ENCODE results near the gene ZFYVE27.
A peak's percentile ranks its signal among the peaks of the same experiment; 100 is the strongest.

ZFYVE27 gene

DNA sequence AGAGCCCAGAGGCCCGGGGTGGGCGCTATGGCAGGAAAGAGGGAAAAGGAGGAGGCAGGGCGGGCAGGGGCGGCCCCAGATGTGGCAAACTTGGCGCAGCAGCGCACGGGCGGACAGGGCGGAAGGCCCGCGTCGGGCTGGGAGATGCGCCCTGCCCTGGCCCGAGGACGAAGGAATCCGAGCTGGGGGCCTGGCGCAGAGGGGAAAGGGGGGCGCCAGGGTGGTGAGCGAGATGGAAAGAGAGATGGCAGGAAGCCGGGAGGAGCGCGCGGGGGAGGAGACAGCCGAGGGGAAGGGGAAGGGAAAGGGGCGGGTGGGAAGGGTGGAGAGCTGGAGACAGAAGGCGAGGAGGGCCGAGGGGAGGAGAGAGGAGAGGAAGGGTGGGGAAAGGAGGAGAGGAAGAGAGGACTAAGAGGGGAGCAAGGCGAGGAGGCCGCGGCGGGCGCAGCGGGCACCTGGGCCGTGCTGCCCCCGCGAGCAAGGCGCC is 23.5 kb upstream of the ZFYVE27 start, which contains the start of gene MARVELD1:
MARVELD1 (plus strand) TSS at position 392 of the 487 bp plus-strand sequence. CDS start 147 bp downstream, outside the sequence.
- Histone ChIP-seq H3K27ac (peak within 1 kb of the TSS; percentile 77), H3K4me2 (ENCODE audit: low read length) (peak within 1 kb of the TSS; percentile 83), H3K27me3 (ENCODE audit: control insufficient read depth, insufficient read depth, low read length) (no peaks in the 10 kb centered on the region), H3K79me2 (no peaks in the 10 kb centered on the region), H3K4me3 (ENCODE audit: low read depth, low read length) (peak within 1 kb of the TSS; percentile 49), H3K9me3 (ENCODE audit: control insufficient read depth, low read length) (no peaks in the 10 kb centered on the region), H3K36me3 (ENCODE audit: control insufficient read depth, insufficient read depth, low read length) (no peaks in the 10 kb centered on the region), H2AFZ (peak within 1 kb of the TSS; percentile 93), H3K9ac (no peak within 1 kb of the TSS), H3K4me1 (no peaks in the 10 kb centered on the region)
- TF ChIP-seq, protein P1, sequence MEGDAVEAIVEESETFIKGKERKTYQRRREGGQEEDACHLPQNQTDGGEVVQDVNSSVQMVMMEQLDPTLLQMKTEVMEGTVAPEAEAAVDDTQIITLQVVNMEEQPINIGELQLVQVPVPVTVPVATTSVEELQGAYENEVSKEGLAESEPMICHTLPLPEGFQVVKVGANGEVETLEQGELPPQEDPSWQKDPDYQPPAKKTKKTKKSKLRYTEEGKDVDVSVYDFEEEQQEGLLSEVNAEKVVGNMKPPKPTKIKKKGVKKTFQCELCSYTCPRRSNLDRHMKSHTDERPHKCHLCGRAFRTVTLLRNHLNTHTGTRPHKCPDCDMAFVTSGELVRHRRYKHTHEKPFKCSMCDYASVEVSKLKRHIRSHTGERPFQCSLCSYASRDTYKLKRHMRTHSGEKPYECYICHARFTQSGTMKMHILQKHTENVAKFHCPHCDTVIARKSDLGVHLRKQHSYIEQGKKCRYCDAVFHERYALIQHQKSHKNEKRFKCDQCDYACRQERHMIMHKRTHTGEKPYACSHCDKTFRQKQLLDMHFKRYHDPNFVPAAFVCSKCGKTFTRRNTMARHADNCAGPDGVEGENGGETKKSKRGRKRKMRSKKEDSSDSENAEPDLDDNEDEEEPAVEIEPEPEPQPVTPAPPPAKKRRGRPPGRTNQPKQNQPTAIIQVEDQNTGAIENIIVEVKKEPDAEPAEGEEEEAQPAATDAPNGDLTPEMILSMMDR (IDR thresholded peaks at IDR 0.05) = no peak

DNA sequence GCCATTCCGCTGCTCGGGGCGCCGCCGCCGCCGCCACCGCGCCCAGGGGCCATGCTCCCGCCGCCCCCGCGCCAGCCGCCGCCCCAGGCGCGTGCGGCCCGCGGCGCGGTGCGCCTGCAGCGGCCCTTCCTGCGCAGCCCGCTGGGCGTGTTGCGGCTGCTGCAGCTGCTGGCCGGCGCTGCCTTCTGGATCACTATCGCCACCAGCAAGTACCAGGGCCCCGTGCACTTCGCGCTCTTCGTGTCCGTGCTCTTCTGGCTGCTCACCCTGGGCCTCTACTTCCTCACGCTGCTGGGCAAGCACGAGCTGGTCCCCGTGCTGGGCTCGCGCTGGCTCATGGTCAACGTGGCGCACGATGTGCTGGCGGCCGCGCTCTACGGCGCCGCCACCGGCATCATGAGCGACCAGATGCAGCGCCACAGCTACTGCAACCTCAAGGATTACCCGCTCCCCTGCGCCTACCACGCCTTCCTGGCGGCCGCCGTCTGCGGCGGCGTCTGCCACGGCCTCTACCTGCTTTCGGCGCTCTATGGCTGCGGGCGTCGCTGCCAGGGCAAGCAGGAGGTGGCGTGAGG is 23.0 kb upstream of the ZFYVE27 start:
- Histone ChIP-seq H3K4me1 (peaks cover 2% of the 10 kb centered on the region), H3K4me3 (ENCODE audit: low read depth, low read length) (peak overlapping the region; percentile 49), H3K79me2 (no peaks in the 10 kb centered on the region), H3K4me2 (ENCODE audit: low read length) (peak overlapping the region; percentile 83), H3K27ac (peak overlapping the region; percentile 77), H3K9me3 (ENCODE audit: control insufficient read depth, low read length) (no peaks in the 10 kb centered on the region), H3K27me3 (ENCODE audit: control insufficient read depth, insufficient read depth, low read length) (no peaks in the 10 kb centered on the region), H3K36me3 (ENCODE audit: control insufficient read depth, insufficient read depth, low read length) (no peaks in the 10 kb centered on the region), H2AFZ (peak overlapping the region; percentile 93), H3K9ac (no peak overlapping the region)
- TF ChIP-seq, protein P1 (IDR thresholded peaks at IDR 0.05) = peak; percentile 33

DNA sequence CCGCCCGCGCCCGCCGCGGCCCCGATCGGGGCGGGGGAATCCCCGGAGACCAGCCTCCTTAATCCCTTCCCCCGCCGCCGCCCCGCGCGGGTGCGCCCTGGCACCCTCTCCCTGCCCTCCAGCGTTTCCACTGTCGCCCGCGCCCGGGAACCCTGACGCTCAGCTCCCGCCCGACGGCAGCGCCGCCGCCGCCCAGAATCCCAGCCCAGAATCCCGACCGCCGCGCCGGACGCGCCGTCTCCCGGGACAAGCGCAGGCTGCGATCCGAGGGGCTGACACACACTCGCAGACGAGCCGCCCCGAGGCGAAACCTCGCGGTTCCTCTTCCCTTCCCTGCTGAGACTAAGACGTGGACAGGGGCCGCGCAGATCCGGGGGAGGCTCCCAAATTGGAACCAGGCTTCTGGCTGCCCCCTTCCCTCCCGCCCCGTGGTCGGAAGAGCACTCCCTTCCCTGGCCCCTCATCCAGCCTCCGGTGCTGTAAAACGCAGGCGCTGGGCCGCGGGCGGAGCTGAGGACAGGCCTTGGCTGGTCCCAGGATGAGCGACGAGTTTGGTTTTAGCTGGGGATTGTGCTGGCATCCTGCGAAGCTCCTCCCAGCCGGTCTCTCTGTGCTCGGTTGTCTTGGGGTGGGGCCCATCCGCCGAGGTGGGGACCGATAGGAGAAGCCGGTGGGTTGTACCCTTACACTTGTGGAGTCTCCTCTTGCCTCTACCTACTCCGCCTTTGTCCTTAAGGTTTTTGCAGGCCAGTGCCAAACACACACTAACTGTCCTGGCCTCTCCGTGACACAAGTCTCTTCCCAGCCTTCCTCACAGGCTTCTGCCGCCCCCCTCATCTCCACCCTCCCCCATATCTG is 22.3 kb upstream of the ZFYVE27 start:
- Histone ChIP-seq H3K4me2 (ENCODE audit: low read length) (peak overlapping the region; percentile 83), H3K27ac (peak overlapping the region; percentile 77), H3K4me1 (peaks cover 5% of the 10 kb centered on the region), H3K9ac (no peak overlapping the region), H3K9me3 (ENCODE audit: control insufficient read depth, low read length) (no peaks in the 10 kb centered on the region), H3K79me2 (no peaks in the 10 kb centered on the region), H3K27me3 (ENCODE audit: control insufficient read depth, insufficient read depth, low read length) (no peaks in the 10 kb centered on the region), H3K4me3 (ENCODE audit: low read depth, low read length) (peak overlapping the region; percentile 49), H3K36me3 (ENCODE audit: control insufficient read depth, insufficient read depth, low read length) (no peaks in the 10 kb centered on the region), H2AFZ (peak overlapping the region; percentile 93)
- TF ChIP-seq, protein P1 (IDR thresholded peaks at IDR 0.05) = peak; percentile 2

DNA sequence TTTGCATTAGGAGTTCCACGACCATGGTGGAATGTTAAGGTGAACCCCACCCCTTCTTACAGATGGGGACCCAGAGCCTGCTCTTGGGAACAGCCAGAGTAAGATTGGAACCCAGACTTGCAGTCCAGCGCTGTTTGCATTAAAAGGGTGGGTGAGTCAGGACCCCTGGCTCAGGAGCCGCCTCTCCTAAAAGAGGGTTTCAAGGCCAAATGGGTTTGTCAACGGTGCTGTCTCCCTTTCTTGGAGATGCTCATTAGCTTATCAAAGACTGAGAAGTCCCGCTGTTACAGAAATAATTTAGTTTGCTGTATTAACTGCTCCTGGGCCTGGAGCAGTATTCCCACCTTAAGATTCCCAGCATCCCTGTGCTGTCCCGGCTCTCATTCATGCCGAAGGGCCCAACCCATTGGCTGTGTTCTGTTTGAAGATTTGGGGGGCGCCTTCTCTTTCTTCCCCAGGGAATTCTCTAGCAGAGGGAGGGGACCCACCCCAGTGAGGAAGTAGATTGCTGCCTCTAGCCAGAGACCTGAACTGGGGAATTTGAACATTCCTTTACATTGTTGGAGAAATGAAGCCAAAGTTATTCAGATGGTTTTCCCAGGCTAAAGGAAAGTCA is 21.6 kb upstream of the ZFYVE27 start:
- Histone ChIP-seq H2AFZ (peak overlapping the region; percentile 93), H3K9me3 (ENCODE audit: control insufficient read depth, low read length) (no peaks in the 10 kb centered on the region), H3K4me2 (ENCODE audit: low read length) (no peak overlapping the region), H3K79me2 (no peaks in the 10 kb centered on the region), H3K27ac (no peak overlapping the region), H3K27me3 (ENCODE audit: control insufficient read depth, insufficient read depth, low read length) (no peaks in the 10 kb centered on the region), H3K4me3 (ENCODE audit: low read depth, low read length) (no peak overlapping the region), H3K36me3 (ENCODE audit: control insufficient read depth, insufficient read depth, low read length) (no peaks in the 10 kb centered on the region), H3K9ac (no peak overlapping the region), H3K4me1 (peaks cover 5% of the 10 kb centered on the region)
- TF ChIP-seq, protein P1 (IDR thresholded peaks at IDR 0.05) = no peak
